K562 (cell line): ENCODE data around the gene MALAT1. TPM values are rescaled to one million over a fixed set of nuclear protein-coding genes. Genes with fewer than 3 reads are reported as not detected.

ENCODE experiments used
- NFATC3 ChIP-seq: fragments of 450-650 bp; IDR thresholded peaks from 2 replicates; pipeline ENCODE4 v1.6.1; 2017; ENCODE audit warnings: mild to moderate bottlenecking
- SMARCA5 ChIP-seq: fragments of 450-650 bp; IDR thresholded peaks from 2 replicates; pipeline ENCODE4 v1.6.1; 2016
- TOE1 ChIP-seq, 2 experiments: fragments of 450-650 bp in 1 of 2; sonication (generic) in 1 of 2; formaldehyde crosslinking in 1 of 2; IDR thresholded peaks; 2 replicates each; pipeline versions ENCODE4 v1.7.1 to v1.8.0; 2016 to 2022; ENCODE audit warnings: borderline replicate concordance in 2 of 2, mild to moderate bottlenecking in 2 of 2, antibody characterized with exemption in 1 of 2, inconsistent platforms in 1 of 2, low read depth in 1 of 2, missing genetic modification reagents in 1 of 2, moderate library complexity in 1 of 2
- ZNF311 ChIP-seq: fragments of 250-450 bp; sonication (Bioruptor Pico); IDR thresholded peaks from 2 replicates; pipeline ENCODE4 v1.4.0; 2020; ENCODE audit warnings: mild to moderate bottlenecking, moderate library complexity
- polyA plus RNA-seq, 8 experiments: library from polyadenylated mRNA; depleted of rRNA in 4 of 8; stranded (reverse) in 5 of 8; unstranded in 3 of 8; fragments of >200 nt; fragmentation: Nextera tagmentation in 2 of 8; fragmentation: Illumina TruSeq in 1 of 8; extraction: Ambion mirVana in 2 of 8; extraction: Trizol in 1 of 8; gene quantifications; 2 replicates each; pipeline versions ENCODE4 v1.2.1 to v1.2.3, GENCODE V29; 2011 to 2014; ENCODE audit warnings: inconsistent platforms in 1 of 8, missing spikeins in 1 of 8
- total RNA-seq, 7 experiments: library from RNA; depleted of rRNA in 6 of 7; stranded (reverse); fragments of >200 nt in 6 of 7; fragmentation: Illumina TruSeq in 2 of 7; extraction: Trizol in 2 of 7; gene quantifications; 2 replicates each; pipeline versions ENCODE4 v1.2.1 to v1.2.3, GENCODE V29; 2011 to 2021; ENCODE audit warnings: low replicate concordance in 1 of 7
- TF ChIP-seq, protein P1 (sequence below): fragments of 250-450 bp; sonication (Bioruptor Pico); IDR thresholded peaks from 2 replicates; pipeline ENCODE4 v1.4.0; 2020
- TF ChIP-seq, protein P2 (sequence below), 2 experiments: fragments of 450-650 bp; formaldehyde crosslinking in 1 of 2; IDR thresholded peaks; 2 replicates each; pipeline versions ENCODE4 v1.4.0 to v1.6.1; 2014 to 2020; ENCODE audit warnings: mild to moderate bottlenecking in 2 of 2, borderline replicate concordance in 1 of 2, low read depth in 1 of 2
- TF ChIP-seq, protein P3 (sequence below): IDR thresholded peaks from 2 replicates; pipeline ENCODE4 v1.6.1; 2011; ENCODE audit not compliant: insufficient read length; ENCODE audit errors: extremely low read depth
- TF ChIP-seq, protein P4 (sequence below): fragments of 450-650 bp; conservative IDR thresholded peaks from 2 replicates; pipeline ENCODE4 v1.6.1; 2016; ENCODE audit warnings: missing genetic modification characterization, low read depth, mild to moderate bottlenecking, control low read depth, missing compliant biosample characterization

The MALAT1 gene
- total and polyA plus RNA-seq, 9 of the 15 experiments (the other 6 are each of a cell fraction or from before 2014, with no cell fraction given) = 363 to 8,715 (median 2,351) TPM

DNA sequence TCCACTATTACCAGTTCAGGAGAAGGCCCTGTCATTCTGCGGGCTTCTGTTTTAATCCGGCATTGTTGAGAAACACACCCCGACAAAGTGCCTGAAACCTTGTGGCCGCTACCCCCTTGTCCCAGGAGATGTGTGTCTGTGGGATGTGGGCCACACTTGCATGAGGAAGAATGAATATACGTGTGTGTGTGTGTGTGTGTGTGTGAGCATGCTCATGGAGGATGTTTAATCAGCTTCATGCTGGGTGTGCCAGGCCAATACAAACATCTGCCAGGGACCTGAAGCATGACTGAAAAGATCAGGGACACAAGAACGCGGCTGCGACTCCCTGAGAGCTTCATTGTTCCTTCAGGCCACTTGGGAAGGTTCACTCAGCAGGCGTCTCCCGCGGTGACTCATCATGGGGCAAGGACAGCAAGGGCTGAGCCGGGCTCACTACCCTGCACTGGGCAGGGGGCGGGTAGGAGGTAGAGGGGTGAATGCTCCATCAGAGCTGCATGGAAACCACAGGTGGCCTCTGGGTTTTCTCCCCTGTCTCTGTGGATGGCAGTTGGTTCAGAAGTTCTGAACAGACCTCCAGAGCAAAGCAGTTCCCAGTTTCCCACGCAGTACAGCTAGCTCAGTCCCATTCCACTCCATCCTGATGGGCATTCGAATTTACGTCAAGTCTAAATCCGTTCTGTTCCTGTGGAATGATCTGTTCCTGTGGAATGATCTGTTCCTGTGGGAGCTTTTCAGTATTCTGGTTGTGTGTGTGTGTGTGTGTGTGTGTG lies 7.0 kb upstream of the MALAT1 start (continued):
- no peak for TF ChIP-seq TOE1 (IDR thresholded peaks at IDR 0.05; ENCODE audit: borderline replicate concordance)
- TF ChIP-seq TOE1 (CRISPR knock-in tag; IDR thresholded peaks at IDR 0.05; ENCODE audit: borderline replicate concordance, low read depth) = no peak
- TF ChIP-seq, protein P1, sequence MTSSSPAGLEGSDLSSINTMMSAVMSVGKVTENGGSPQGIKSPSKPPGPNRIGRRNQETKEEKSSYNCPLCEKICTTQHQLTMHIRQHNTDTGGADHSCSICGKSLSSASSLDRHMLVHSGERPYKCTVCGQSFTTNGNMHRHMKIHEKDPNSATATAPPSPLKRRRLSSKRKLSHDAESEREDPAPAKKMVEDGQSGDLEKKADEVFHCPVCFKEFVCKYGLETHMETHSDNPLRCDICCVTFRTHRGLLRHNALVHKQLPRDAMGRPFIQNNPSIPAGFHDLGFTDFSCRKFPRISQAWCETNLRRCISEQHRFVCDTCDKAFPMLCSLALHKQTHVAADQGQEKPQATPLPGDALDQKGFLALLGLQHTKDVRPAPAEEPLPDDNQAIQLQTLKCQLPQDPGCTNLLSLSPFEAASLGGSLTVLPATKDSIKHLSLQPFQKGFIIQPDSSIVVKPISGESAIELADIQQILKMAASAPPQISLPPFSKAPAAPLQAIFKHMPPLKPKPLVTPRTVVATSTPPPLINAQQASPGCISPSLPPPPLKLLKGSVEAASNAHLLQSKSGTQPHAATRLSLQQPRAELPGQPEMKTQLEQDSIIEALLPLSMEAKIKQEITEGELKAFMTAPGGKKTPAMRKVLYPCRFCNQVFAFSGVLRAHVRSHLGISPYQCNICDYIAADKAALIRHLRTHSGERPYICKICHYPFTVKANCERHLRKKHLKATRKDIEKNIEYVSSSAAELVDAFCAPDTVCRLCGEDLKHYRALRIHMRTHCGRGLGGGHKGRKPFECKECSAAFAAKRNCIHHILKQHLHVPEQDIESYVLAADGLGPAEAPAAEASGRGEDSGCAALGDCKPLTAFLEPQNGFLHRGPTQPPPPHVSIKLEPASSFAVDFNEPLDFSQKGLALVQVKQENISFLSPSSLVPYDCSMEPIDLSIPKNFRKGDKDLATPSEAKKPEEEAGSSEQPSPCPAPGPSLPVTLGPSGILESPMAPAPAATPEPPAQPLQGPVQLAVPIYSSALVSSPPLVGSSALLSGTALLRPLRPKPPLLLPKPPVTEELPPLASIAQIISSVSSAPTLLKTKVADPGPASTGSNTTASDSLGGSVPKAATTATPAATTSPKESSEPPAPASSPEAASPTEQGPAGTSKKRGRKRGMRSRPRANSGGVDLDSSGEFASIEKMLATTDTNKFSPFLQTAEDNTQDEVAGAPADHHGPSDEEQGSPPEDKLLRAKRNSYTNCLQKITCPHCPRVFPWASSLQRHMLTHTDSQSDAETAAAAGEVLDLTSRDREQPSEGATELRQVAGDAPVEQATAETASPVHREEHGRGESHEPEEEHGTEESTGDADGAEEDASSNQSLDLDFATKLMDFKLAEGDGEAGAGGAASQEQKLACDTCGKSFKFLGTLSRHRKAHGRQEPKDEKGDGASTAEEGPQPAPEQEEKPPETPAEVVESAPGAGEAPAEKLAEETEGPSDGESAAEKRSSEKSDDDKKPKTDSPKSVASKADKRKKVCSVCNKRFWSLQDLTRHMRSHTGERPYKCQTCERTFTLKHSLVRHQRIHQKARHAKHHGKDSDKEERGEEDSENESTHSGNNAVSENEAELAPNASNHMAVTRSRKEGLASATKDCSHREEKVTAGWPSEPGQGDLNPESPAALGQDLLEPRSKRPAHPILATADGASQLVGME (CRISPR knock-in tag) = no peak
- TF ChIP-seq NFATC3 = no peak
- TF ChIP-seq, protein P2, sequence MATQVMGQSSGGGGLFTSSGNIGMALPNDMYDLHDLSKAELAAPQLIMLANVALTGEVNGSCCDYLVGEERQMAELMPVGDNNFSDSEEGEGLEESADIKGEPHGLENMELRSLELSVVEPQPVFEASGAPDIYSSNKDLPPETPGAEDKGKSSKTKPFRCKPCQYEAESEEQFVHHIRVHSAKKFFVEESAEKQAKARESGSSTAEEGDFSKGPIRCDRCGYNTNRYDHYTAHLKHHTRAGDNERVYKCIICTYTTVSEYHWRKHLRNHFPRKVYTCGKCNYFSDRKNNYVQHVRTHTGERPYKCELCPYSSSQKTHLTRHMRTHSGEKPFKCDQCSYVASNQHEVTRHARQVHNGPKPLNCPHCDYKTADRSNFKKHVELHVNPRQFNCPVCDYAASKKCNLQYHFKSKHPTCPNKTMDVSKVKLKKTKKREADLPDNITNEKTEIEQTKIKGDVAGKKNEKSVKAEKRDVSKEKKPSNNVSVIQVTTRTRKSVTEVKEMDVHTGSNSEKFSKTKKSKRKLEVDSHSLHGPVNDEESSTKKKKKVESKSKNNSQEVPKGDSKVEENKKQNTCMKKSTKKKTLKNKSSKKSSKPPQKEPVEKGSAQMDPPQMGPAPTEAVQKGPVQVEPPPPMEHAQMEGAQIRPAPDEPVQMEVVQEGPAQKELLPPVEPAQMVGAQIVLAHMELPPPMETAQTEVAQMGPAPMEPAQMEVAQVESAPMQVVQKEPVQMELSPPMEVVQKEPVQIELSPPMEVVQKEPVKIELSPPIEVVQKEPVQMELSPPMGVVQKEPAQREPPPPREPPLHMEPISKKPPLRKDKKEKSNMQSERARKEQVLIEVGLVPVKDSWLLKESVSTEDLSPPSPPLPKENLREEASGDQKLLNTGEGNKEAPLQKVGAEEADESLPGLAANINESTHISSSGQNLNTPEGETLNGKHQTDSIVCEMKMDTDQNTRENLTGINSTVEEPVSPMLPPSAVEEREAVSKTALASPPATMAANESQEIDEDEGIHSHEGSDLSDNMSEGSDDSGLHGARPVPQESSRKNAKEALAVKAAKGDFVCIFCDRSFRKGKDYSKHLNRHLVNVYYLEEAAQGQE (IDR thresholded peaks at IDR 0.05; ENCODE audit: borderline replicate concordance) = no peak
- TF ChIP-seq, protein P2 (CRISPR knock-in tag; IDR thresholded peaks at IDR 0.05; ENCODE audit: low read depth) = no peak
- TF ChIP-seq, protein P3, sequence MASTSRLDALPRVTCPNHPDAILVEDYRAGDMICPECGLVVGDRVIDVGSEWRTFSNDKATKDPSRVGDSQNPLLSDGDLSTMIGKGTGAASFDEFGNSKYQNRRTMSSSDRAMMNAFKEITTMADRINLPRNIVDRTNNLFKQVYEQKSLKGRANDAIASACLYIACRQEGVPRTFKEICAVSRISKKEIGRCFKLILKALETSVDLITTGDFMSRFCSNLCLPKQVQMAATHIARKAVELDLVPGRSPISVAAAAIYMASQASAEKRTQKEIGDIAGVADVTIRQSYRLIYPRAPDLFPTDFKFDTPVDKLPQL = no peak
- TF ChIP-seq SMARCA5 = peak; percentile 52; the same call in 1 of the 2 replicates
- TF ChIP-seq, protein P4, sequence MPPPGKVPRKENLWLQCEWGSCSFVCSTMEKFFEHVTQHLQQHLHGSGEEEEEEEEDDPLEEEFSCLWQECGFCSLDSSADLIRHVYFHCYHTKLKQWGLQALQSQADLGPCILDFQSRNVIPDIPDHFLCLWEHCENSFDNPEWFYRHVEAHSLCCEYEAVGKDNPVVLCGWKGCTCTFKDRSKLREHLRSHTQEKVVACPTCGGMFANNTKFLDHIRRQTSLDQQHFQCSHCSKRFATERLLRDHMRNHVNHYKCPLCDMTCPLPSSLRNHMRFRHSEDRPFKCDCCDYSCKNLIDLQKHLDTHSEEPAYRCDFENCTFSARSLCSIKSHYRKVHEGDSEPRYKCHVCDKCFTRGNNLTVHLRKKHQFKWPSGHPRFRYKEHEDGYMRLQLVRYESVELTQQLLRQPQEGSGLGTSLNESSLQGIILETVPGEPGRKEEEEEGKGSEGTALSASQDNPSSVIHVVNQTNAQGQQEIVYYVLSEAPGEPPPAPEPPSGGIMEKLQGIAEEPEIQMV (tag) = no peak
- no peak for TF ChIP-seq ZNF311
